ENCODE results near the gene HSPB6.

Gene HSPB6

GRCh38 chr19:35748106-35749020, 8.5 kb downstream of the HSPB6 start, which contains the start of gene LIN37:
LIN37 (plus strand) TSS chr19:35748576; CDS start chr19:35748725, 149 bp downstream.
- no peaks in the 10 kb centered on the region for H3K27me3 Mint-ChIP-seq (ENCODE audit: low read depth)
- peaks cover 28% of the 10 kb centered on the region for H3K4me1 Mint-ChIP-seq
- H3K9me3 Mint-ChIP-seq, result no peaks in the 10 kb centered on the region
- peak within 1 kb of the TSS; percentile 92 to 96 (median 95) for H3K4me3 Mint-ChIP-seq
- H3K36me3 Mint-ChIP-seq (ENCODE audit: low read depth), result peaks cover 3% of the 10 kb centered on the region
- peak within 1 kb of the TSS; percentile 60 to 92 (median 73) for H3K27ac Mint-ChIP-seq
- no peak for TF ChIP-seq CTCF (IDR thresholded peaks at IDR 0.05; ENCODE audit: unreplicated experiment in 3 of 3)

GRCh38 chr19:35746531-35746930, 10.3 kb downstream of the HSPB6 start:
- peaks cover 3% of the 10 kb centered on the region for H3K36me3 Mint-ChIP-seq (ENCODE audit: low read depth)
- H3K27ac Mint-ChIP-seq, result peak overlapping the region; percentile 98 to 99 (median 99)
- H3K4me1 Mint-ChIP-seq, result peaks cover 33% of the 10 kb centered on the region
- H3K27me3 Mint-ChIP-seq (ENCODE audit: low read depth), result no peaks in the 10 kb centered on the region
- H3K4me3 Mint-ChIP-seq, result peak overlapping the region; percentile 92 to 96 (median 95)
- no peak for TF ChIP-seq CTCF (IDR thresholded peaks at IDR 0.05; ENCODE audit: unreplicated experiment in 3 of 3)
- no peaks in the 10 kb centered on the region for H3K9me3 Mint-ChIP-seq

- no peaks in the 10 kb centered on the region for H3K9me3 Mint-ChIP-seq
- H3K27me3 Mint-ChIP-seq (ENCODE audit: low read depth), result no peaks in the 10 kb centered on the region
- H3K4me3 Mint-ChIP-seq, result peak overlapping the region; percentile 92 to 96 (median 95)
- peaks cover 34% of the 10 kb centered on the region for H3K4me1 Mint-ChIP-seq
- H3K27ac Mint-ChIP-seq, result peak overlapping the region; percentile 98 to 99 (median 99)
- TF ChIP-seq CTCF (IDR thresholded peaks at IDR 0.05; ENCODE audit: unreplicated experiment in 3 of 3), result no peak
- H3K36me3 Mint-ChIP-seq (ENCODE audit: low read depth), result peaks cover 3% of the 10 kb centered on the region
Observed at GRCh38 chr19:35746087-35746462, 10.8 kb downstream of the HSPB6 start.

GRCh38 chr19:35745328-35746086, 11.3 kb downstream of the HSPB6 start, which contains the start of the genes PSENEN and U2AF1L4:
PSENEN (plus strand) TSS chr19:35745651; CDS start chr19:35745931, 280 bp downstream.
U2AF1L4 (minus strand) TSS chr19:35745418; CDS start chr19:35745391, 27 bp downstream.
- Mint-ChIP-seq H3K9me3 (no peaks in the 10 kb centered on the region), H3K36me3 (ENCODE audit: low read depth) (peaks cover 3% of the 10 kb centered on the region), H3K27ac (peak within 1 kb of the TSS; percentile 98 to 99 (median 99)), H3K4me1 (peaks cover 38% of the 10 kb centered on the region), H3K4me3 (peak within 1 kb of the TSS; percentile 92 to 96 (median 95)), H3K27me3 (ENCODE audit: low read depth) (no peaks in the 10 kb centered on the region)
- no peak for TF ChIP-seq CTCF (IDR thresholded peaks at IDR 0.05; ENCODE audit: unreplicated experiment in 3 of 3)

GRCh38 chr19:35744430-35745327, 12.2 kb downstream of the HSPB6 start:
- Mint-ChIP-seq H3K36me3 (ENCODE audit: low read depth) (peaks cover 3% of the 10 kb centered on the region), H3K9me3 (no peaks in the 10 kb centered on the region), H3K4me3 (peak overlapping the region; percentile 92 to 96 (median 95)), H3K4me1 (peaks cover 38% of the 10 kb centered on the region), H3K27ac (peak overlapping the region; percentile 98 to 99 (median 99)), H3K27me3 (ENCODE audit: low read depth) (no peaks in the 10 kb centered on the region)
- peak; percentile 31 to 52 (median 32) for TF ChIP-seq CTCF (IDR thresholded peaks at IDR 0.05; ENCODE audit: unreplicated experiment in 3 of 3)

All from nephron (organoid).